Bronchus fibroblast of lung (primary cell): Measurements from ENCODE around the gene MS4A8. TPM values are rescaled to one million over a fixed set of nuclear protein-coding genes. Genes with fewer than 3 reads are reported as not detected.

Source experiments
- total RNA-seq: library from RNA; depleted of rRNA; stranded (reverse); fragments of >200 nt; gene quantifications from 2 replicates; pipeline ENCODE4 v1.2.3, GENCODE V29; 2015

The MS4A8 gene
- not detected in 2 replicates for total RNA-seq

DNA sequence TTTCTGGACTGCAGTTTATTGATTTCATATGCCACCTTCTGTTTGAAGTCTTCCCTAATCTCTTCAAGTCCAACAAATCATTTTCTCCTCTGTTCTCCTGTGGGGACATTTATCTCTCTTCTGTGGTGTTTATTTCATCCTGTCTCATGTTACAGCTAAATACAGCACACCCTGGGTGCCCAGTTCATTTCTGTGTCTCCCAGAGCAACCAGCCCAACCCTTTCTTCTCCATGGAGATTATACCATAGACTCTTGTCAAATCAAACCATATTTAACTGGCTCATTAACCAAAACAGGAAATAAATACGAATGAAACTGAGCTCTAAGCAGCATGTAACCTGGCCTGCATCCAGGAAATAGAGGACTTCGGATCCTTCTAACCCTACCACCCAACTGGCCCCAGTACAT lies at the start of gene MS4A8:
MS4A8 (plus strand) TSS at position 329 of the 408 bp plus-strand sequence. CDS start 1,249 bp downstream, outside the sequence.

DNA sequence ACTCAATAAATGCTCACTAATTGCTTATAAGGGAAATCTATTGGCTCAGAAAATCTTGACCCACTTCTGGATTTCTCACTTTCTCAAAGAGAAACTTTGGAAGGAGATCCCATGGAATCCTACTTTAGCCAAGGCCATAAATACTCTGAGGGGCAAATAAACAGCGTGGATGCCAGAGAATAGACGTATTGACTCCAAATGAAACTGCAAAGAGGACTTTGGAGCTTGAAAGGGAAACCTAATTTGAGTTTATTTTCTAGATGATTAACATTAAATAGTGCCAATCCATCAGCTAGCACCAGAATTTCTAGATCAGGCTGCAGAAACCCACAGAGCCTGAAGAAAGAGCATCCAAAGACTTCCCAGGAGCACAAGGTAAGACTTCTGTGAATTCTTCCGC lies 25.0 kb downstream of the MS4A8 start, which contains the start of gene MS4A18:
MS4A18 (plus strand) TSS at position 301 of the 400 bp plus-strand sequence.

DNA sequence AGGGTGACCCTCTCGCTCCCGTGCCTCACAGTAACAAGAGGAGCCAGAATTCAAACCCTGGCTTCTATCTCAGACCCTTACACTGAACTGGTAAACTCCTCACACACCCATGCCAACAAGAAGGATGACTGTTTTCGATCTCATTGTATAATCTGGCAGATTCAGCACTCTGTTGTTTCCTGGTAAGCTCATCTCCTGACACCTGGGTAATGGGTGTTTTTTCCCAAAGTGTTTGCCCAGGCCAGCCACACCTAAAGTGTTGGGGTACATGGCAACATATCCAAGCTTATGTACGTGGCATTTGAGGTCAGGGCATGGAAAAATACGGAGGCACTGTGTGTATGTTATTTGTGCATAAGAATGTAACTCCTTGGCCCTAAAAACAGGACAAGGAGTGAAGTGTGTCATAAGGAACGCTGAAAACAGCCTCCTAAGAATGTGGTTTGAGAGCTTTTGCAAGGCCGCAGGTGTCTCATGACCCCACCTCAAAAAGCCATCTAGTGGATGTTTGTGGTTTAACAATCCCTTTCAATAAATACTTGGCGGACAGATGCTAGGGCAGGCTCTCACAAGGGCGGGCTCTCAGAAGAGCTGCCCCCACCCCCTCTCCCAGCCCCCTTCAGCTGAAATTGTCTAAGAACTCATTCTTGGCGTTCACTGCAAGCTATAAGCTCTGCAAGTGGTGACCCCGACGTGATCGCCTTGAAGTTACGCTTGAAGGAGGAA lies 57.1 kb downstream of the MS4A8 start, which contains the start of gene MS4A15:
MS4A15 (plus strand) TSS at position 561 of the 726 bp plus-strand sequence. CDS start 6,867 bp downstream, outside the sequence.

Other genes with a start within 250 kb of the MS4A8 start
- gene MS4A1, start 243.8 kb upstream of the MS4A8 start, total RNA-seq = not detected in 2 replicates
- gene MS4A12, start 206.8 kb upstream of the MS4A8 start, total RNA-seq = not detected in 2 replicates
- not detected in 2 replicates for gene MS4A13, start 184.2 kb upstream of the MS4A8 start, total RNA-seq
- gene MS4A18, start 25.1 kb downstream of the MS4A8 start, total RNA-seq = not detected in 2 replicates
- gene MS4A15, start 57.3 kb downstream of the MS4A8 start, total RNA-seq = not detected in 2 replicates
- not detected in 2 replicates for gene MS4A10, start 85.7 kb downstream of the MS4A8 start, total RNA-seq
- gene CCDC86, start 142.5 kb downstream of the MS4A8 start, total RNA-seq = 33.6 and 37.3 TPM in 2 replicates
- gene PTGDR2, start 156.3 kb downstream of the MS4A8 start, total RNA-seq = 1.3 and 1.6 TPM in 2 replicates
- 0.30 and 0.50 TPM in 2 replicates for gene ZP1, start 167.9 kb downstream of the MS4A8 start, total RNA-seq
- 102 and 106 TPM in 2 replicates for gene PRPF19, start 207.0 kb downstream of the MS4A8 start, total RNA-seq
- 96.5 and 123 TPM in 2 replicates for gene TMEM109, start 214.5 kb downstream of the MS4A8 start, total RNA-seq
- 69.7 and 84.6 TPM in 2 replicates for gene TMEM132A, start 224.8 kb downstream of the MS4A8 start, total RNA-seq